HEK293T (cell line): ENCODE results near the gene NSA2.

Source experiments
- CTCF ChIA-PET: fragments of 350-600 bp; formaldehyde crosslinking; extraction: SDS; loops from one replicate; lab custom pipeline; 2021; ENCODE audit warnings: antibody characterized with exemption, inconsistent platforms; lab: Yijun Ruan, JAX
- POLR2A ChIA-PET: fragments of 350-600 bp; formaldehyde crosslinking; extraction: SDS; loops from one replicate; lab custom pipeline; 2020; ENCODE audit warnings: antibody characterized with exemption, inconsistent platforms; lab: Yijun Ruan, JAX
- DNase-seq: peaks from one replicate; pipeline ENCODE4 v3.0.0; 2012; ENCODE audit warnings: mixed read lengths; ENCODE audit errors: extremely low spot score
- ARNT ChIP-seq: fragments of 450-650 bp; IDR thresholded peaks from 2 replicates; pipeline ENCODE4 v1.6.1; 2017; ENCODE audit warnings: mild to moderate bottlenecking
- BHLHE40 ChIP-seq: fragments of 450-650 bp; IDR thresholded peaks from 2 replicates; pipeline ENCODE4 v1.6.1; 2016; ENCODE audit warnings: mild to moderate bottlenecking, moderate library complexity, borderline replicate concordance
- CTBP1 ChIP-seq: fragments of 450-650 bp; IDR thresholded peaks from 2 replicates; pipeline ENCODE4 v1.6.1; 2016; ENCODE audit warnings: borderline replicate concordance
- ELF4 ChIP-seq: fragments of 450-650 bp; IDR thresholded peaks from 2 replicates; pipeline ENCODE4 v1.6.1; 2017; ENCODE audit warnings: antibody characterized with exemption
- FOXA1 ChIP-seq: fragments of 450-650 bp; IDR thresholded peaks from 2 replicates; pipeline ENCODE4 v1.6.1; 2016; ENCODE audit warnings: mild to moderate bottlenecking
- FOXK2 ChIP-seq: fragments of 450-650 bp; IDR thresholded peaks from 2 replicates; pipeline ENCODE4 v1.6.1; 2016; ENCODE audit warnings: mild to moderate bottlenecking
- FOXM1 ChIP-seq: fragments of 450-650 bp; IDR thresholded peaks from 2 replicates; pipeline ENCODE4 v1.6.1; 2017; ENCODE audit warnings: mild to moderate bottlenecking, borderline replicate concordance
- HDGF ChIP-seq: fragments of 450-650 bp; IDR thresholded peaks from 2 replicates; pipeline ENCODE4 v1.6.1; 2017; ENCODE audit warnings: antibody characterized with exemption, borderline replicate concordance
- L3MBTL2 ChIP-seq: fragments of 450-650 bp; conservative IDR thresholded peaks from 2 replicates; pipeline ENCODE4 v1.6.1; 2016; ENCODE audit warnings: mild to moderate bottlenecking
- LEF1 ChIP-seq: fragments of 450-650 bp; IDR thresholded peaks from 2 replicates; pipeline ENCODE4 v1.6.1; 2017; ENCODE audit warnings: mild to moderate bottlenecking, borderline replicate concordance
- NFRKB ChIP-seq: fragments of 450-650 bp; IDR thresholded peaks from 2 replicates; pipeline ENCODE4 v1.6.1; 2016; ENCODE audit warnings: mild to moderate bottlenecking, moderate library complexity
- SP1 ChIP-seq: fragments of 450-650 bp; IDR thresholded peaks from 2 replicates; pipeline ENCODE4 v1.6.1; 2017
- SUZ12 ChIP-seq: fragments of 450-650 bp; IDR thresholded peaks from 2 replicates; pipeline ENCODE4 v1.6.1; 2016; ENCODE audit warnings: mild to moderate bottlenecking
- TARDBP ChIP-seq: fragments of 450-650 bp; IDR thresholded peaks from 2 replicates; pipeline ENCODE4 v1.6.1; 2016
- ZNF384 ChIP-seq: fragments of 450-650 bp; IDR thresholded peaks from 2 replicates; pipeline ENCODE4 v1.6.1; 2016
- TF ChIP-seq, protein P1 (sequence below): fragments of 450-650 bp; IDR thresholded peaks from 2 replicates; pipeline ENCODE4 v1.6.1; 2016

The NSA2 gene

DNA sequence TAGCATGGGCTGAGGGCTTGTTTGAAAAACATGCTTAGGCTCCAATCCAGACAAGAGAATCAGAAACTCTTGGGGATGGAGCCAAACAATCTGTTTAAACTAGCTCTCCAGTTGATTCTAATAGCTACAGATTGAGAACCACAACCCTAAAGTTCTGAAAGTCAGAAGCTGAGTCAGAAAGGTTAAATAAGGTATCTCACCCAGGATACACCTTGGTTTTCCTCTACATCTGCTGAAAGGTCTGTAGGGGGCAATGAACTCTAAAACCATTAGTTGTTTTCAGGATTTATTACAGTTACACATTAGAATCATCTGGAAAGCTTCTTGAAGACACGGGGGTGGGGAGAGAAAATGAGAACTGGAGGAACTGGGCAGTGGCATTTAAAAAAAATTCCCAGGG lies 5.8 kb upstream of the NSA2 start:
- ChIA-PET POLR2A (no interaction called here), CTCF (interaction anchor here (0.5 kb wide), 1 partner anchor 17 kb away, joined by 7 read pairs; no protein-coding TSS in a partner anchor)
- no peak for DNase-seq
- TF ChIP-seq ZNF384 (no peak), SUZ12 (no peak), BHLHE40 (no peak), ELF4 (no peak), CTBP1 (no peak), FOXA1 (no peak)
- TF ChIP-seq, protein P1, sequence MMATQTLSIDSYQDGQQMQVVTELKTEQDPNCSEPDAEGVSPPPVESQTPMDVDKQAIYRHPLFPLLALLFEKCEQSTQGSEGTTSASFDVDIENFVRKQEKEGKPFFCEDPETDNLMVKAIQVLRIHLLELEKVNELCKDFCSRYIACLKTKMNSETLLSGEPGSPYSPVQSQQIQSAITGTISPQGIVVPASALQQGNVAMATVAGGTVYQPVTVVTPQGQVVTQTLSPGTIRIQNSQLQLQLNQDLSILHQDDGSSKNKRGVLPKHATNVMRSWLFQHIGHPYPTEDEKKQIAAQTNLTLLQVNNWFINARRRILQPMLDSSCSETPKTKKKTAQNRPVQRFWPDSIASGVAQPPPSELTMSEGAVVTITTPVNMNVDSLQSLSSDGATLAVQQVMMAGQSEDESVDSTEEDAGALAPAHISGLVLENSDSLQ, result no peak

DNA sequence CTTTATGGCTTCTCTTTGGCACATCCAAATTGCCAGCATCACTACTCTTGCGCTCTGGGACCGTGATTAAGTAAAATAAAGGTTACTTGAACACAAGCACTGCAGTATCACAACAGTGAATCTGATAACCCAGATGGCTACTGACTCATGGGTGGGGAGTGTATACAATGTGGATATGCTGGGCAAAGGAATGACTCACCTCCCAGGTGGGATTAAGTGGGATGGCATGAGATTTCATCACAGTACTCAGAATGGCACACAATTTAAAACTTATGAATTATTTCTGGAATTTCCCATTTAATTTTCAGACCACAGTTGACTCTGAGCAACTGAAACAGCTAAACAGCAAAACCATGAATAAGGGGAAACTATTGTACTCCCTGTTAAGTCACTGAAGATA lies 4.5 kb upstream of the NSA2 start:
- ChIA-PET CTCF (interaction anchor here (0.5 kb wide), 1 partner anchor 120 kb away, joined by 3 read pairs; no protein-coding TSS in a partner anchor), POLR2A (no interaction called here)
- TF ChIP-seq ARNT, result no peak
- TF ChIP-seq ELF4, result no peak
- TF ChIP-seq HDGF, result no peak
- no peak for TF ChIP-seq SUZ12
- TF ChIP-seq LEF1, result no peak
- TF ChIP-seq, protein P1, result no peak
- no peak for TF ChIP-seq FOXK2
- TF ChIP-seq NFRKB, result no peak
- DNase-seq, result no peak

DNA sequence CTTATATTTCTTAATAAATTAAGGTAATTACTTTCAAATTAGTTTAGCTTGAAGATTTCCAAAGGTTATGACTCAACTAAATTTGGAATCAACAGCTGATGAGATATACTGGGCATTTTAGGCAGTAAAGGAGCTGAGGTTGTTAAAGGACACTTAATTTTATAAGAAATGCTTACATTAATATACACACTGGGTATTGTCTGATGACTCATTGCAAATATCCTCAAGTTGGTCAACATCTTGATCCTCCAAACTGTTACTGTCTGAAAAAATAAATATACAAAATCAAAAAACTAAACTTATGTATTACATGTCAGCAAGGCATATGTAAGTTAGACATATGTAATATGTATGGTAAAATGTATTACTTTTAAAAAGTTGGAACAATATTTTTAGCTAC lies 3.5 kb upstream of the NSA2 start:
- no peak for DNase-seq
- ChIA-PET POLR2A (no interaction called here), CTCF (interaction anchor here (0.7 kb wide), 1 partner anchor 866 kb away, joined by 3 read pairs; no protein-coding TSS in a partner anchor)
- TF ChIP-seq FOXM1 (no peak), ZNF384 (no peak), L3MBTL2 (no peak), FOXK2 (no peak), SP1 (no peak), TARDBP (no peak), ELF4 (no peak), FOXA1 (no peak), NFRKB (no peak), ARNT (no peak), HDGF (no peak), BHLHE40 (no peak), SUZ12 (no peak), LEF1 (no peak), CTBP1 (no peak)
- TF ChIP-seq, protein P1, result no peak

DNA sequence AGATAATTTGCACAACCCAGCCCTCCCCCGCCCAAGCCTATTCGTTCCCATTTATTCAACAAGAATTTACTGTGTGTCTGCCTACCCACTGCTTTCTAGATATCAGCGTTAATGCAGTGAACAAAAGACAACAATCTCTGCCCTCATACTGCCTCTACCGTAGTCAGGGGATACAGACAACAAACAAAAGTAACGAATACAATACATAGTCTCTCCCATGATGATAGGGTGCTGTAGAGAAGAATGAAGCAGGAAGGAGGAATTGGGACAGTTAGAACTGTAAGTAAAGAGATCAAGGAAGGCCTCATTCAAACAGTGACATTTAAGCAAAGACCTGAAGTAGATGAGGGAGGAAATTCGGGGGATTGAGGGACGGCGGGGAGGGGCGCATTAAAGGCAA lies 1.8 kb upstream of the NSA2 start:
- DNase-seq, result peak; percentile 6
- TF ChIP-seq FOXK2 (no peak), FOXM1 (no peak), ARNT (no peak)
- POLR2A ChIA-PET, result no interaction called here
- CTCF ChIA-PET, result no interaction called here

DNA sequence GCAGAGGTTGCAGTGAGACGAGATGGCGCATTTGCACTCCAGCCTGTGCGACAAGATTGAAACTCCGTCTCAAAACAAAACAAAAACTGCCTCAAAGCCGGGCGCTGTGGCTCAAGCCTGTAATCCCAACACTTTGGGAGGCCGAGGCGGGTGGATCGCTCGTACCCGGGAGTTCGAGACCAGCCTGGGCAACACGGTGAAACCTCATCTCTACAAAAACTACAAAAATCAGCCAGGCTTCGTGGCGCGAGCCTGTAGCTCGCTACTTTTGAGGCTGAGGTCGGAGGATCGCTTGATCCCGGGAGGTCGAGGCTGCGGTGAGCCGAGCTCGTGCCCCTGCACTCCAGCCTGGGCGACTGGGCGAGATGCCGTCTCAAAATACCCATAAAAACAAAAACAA lies 1.1 kb upstream of the NSA2 start:
- no peak for DNase-seq
- TF ChIP-seq CTBP1, result no peak
- TF ChIP-seq FOXA1, result no peak
- no peak for TF ChIP-seq NFRKB
- TF ChIP-seq HDGF, result no peak
- no peak for TF ChIP-seq FOXK2
- no peak for TF ChIP-seq TARDBP
- CTCF ChIA-PET, result no interaction called here
- POLR2A ChIA-PET, result interaction anchor here (0.8 to 1.1 kb wide), 2 partner anchors 12 to 15 kb away, joined by 3 to 4 read pairs; no protein-coding TSS in a partner anchor

DNA sequence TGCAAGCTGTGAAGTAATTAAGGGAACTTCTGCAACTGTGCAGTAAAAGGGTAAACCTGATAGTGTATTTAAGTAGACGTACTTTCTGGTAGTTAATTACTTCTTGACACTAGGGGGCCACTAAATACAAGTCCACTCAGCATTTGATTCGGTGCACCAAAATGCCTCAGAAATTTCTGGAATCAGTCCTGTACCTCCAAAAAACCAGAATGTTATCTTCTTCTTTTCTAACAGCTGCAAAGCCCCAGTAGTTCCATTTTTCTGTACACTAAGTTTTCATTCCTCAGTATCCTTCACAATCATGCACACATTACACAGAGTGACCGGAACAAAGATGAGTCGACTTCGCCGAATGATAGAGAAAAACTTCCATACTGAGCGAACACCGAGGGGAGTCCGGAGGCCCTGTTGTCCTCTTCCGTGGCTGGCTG lies 616 bp upstream of the NSA2 start:
- peak; percentile 29 for DNase-seq
- TF ChIP-seq FOXA1 (no peak), FOXM1 (no peak)

GRCh38 chr5:74767579-74767913 lies 497 bp downstream of the NSA2 start:
- ChIA-PET CTCF (interaction anchor here (0.6 kb wide), 1 partner anchor 1954 kb away, joined by 3 read pairs; no protein-coding TSS in a partner anchor), POLR2A (interaction anchor here (1.8 kb wide), 1 partner anchor 83 kb away, joined by 6 read pairs; no protein-coding TSS in a partner anchor)
- DNase-seq, result peak; percentile 39
- TF ChIP-seq, protein P1, result no peak
- TF ChIP-seq LEF1 (no peak), BHLHE40 (no peak), HDGF (no peak), L3MBTL2 (no peak), NFRKB (no peak), ARNT (no peak), SUZ12 (no peak), CTBP1 (no peak), FOXK2 (no peak), FOXA1 (no peak), SP1 (no peak), ZNF384 (no peak)

More for the DNA sequence above, 616 bp upstream of the NSA2 start:
- POLR2A ChIA-PET, result interaction anchor here (0.6 to 1.8 kb wide), 6 partner anchors 11 to 133 kb away, joined by 3 to 6 read pairs (median 4); no protein-coding TSS in a partner anchor
- CTCF ChIA-PET, result interaction anchor here (0.6 kb wide), 1 partner anchor 138 kb away, joined by 3 read pairs; no protein-coding TSS in a partner anchor
